K562 (cell line): Measurements from ENCODE around the gene ALK. TPM values are rescaled to one million over a fixed set of nuclear protein-coding genes. Genes with fewer than 3 reads are reported as not detected.

Experiments
- ATAC-seq: fragments of 200-7000 bp; cut with Tn5 transposase; 3 replicates; pipeline ENCODE4 v1.9.1; 2020; ENCODE audit warnings: moderate library complexity
- BruUV-seq: library from RNA; stranded (reverse); fragments of 400-500 nt; replicated peaks from 2 replicates; lab custom pipeline; 2021; lab: Mats Ljungman, UMichigan
- CTCF ChIA-PET: fragments of 300-600 bp; formaldehyde crosslinking; extraction: SDS; loops from one replicate; lab custom pipeline; 2021; ENCODE audit warnings: low intra/inter-chr PET ratio; lab: Yijun Ruan, JAX
- POLR2A ChIA-PET: fragments of 300-600, 350-650 bp; sonication (Branson Sonifier 250); formaldehyde crosslinking; extraction: SDS; loops from one replicate; lab custom pipeline; 2021; ENCODE audit warnings: antibody characterized with exemption, inconsistent platforms; lab: Yijun Ruan, JAX
- DNase-seq, 4 experiments: peaks; one replicate each; pipeline versions ENCODE4 v3.0.0 to v3.0.0-alpha.2; 2011 to 2018; ENCODE audit warnings: low spot score in 3 of 4, mixed read lengths in 3 of 4; ENCODE audit errors: extremely low read depth in 1 of 4
- FAIRE-seq: peaks from 2 replicates; lab custom pipeline; 2011; peaks lifted over from hg19 to GRCh38; lab: Jason Lieb, UNC
- H2AFZ ChIP-seq: 2 replicates; pipeline ENCODE4 v1.6.0; 2011; ENCODE audit warnings: low read depth, low read length, control low read depth, inconsistent platforms
- H3K27ac ChIP-seq: fragments of 200-600 bp; 3 replicates; pipeline ENCODE4 v1.8.0; 2011; ENCODE audit warnings: low read depth, mild to moderate bottlenecking, control low read depth, inconsistent platforms, low read length, moderate library complexity, mixed read lengths; ENCODE audit errors: extremely low read depth
- H3K27me3 ChIP-seq, 2 experiments: fragments of 300-600 bp in 1 of 2; 2 replicates in 1 of 2; 3 replicates in 1 of 2; pipeline versions ENCODE4 v1.6.0 to v1.8.0; 2011; ENCODE audit warnings: inconsistent platforms in 2 of 2, low read length in 2 of 2, mild to moderate bottlenecking in 1 of 2, mixed read lengths in 1 of 2, moderate library complexity in 1 of 2; ENCODE audit not compliant: control insufficient read depth in 2 of 2, insufficient read depth in 2 of 2
- H3K36me3 ChIP-seq: fragments of 300-600 bp; 3 replicates; pipeline ENCODE4 v1.8.0; 2011; ENCODE audit warnings: mild to moderate bottlenecking, low read length, inconsistent platforms; ENCODE audit not compliant: control insufficient read depth, insufficient read depth
- H3K4me1 ChIP-seq, 2 experiments: fragments of 200-600 bp in 1 of 2; replicated peaks in 1 of 2; 2 replicates in 1 of 2; 3 replicates in 1 of 2; pipeline versions ENCODE4 v1.5.1 to v1.8.0; 2011; ENCODE audit warnings: inconsistent platforms in 2 of 2, low read length in 2 of 2, mild to moderate bottlenecking in 1 of 2, mixed read lengths in 1 of 2, moderate library complexity in 1 of 2; ENCODE audit not compliant: control insufficient read depth in 2 of 2, insufficient read depth in 2 of 2
- H3K4me2 ChIP-seq: 2 replicates; pipeline ENCODE4 v1.6.1; 2011; ENCODE audit warnings: low read length, control low read depth, inconsistent platforms, mixed read lengths; ENCODE audit not compliant: insufficient read depth
- H3K4me3 ChIP-seq: fragments of 200-600 bp; sonication (generic), shearing (Covaris generic); 2 replicates; pipeline ENCODE4 v1.5.1; 2016; ENCODE audit warnings: control low read depth, inconsistent platforms
- H3K79me2 ChIP-seq: fragments of 200-600 bp; 3 replicates; pipeline ENCODE4 v1.8.0; 2011; ENCODE audit warnings: low read length, inconsistent platforms; ENCODE audit not compliant: control insufficient read depth, insufficient read depth
- H3K9ac ChIP-seq, 2 experiments: 2 replicates each; pipeline versions ENCODE4 v1.6.0 to v1.6.1; 2011; ENCODE audit warnings: low read depth in 2 of 2, low read length in 2 of 2, control low read depth in 1 of 2, inconsistent platforms in 1 of 2, mild to moderate bottlenecking in 1 of 2, mixed read lengths in 1 of 2; ENCODE audit not compliant: insufficient read depth in 1 of 2
- H3K9me1 ChIP-seq: one replicate; pipeline ENCODE4 v1.6.0; 2011; ENCODE audit warnings: inconsistent platforms, mild to moderate bottlenecking, low read length, moderate library complexity; ENCODE audit not compliant: control insufficient read depth, insufficient read depth
- H3K9me3 ChIP-seq: replicated peaks from 2 replicates; pipeline ENCODE4 v1.5.1; 2011; ENCODE audit warnings: low read depth, low read length, inconsistent platforms; ENCODE audit not compliant: control insufficient read depth, insufficient read depth
- H4K20me1 ChIP-seq: replicated peaks from 2 replicates; pipeline ENCODE4 v1.6.1; 2011; ENCODE audit warnings: low read length, inconsistent platforms, mixed read lengths; ENCODE audit not compliant: control insufficient read depth, insufficient read depth
- CUX1 ChIP-seq: fragments of 200-800 bp; sonication (Bioruptor generic); IDR thresholded peaks from 2 replicates; pipeline ENCODE4 v1.6.1; 2016; ENCODE audit warnings: missing genetic modification characterization, missing compliant biosample characterization
- ZNF124 ChIP-seq: sonication (generic); formaldehyde crosslinking; IDR thresholded peaks from 2 replicates; pipeline ENCODE4 v1.8.1; 2022; ENCODE audit warnings: missing genetic modification reagents
- ZNF668 ChIP-seq: fragments of 250-450 bp; sonication (Bioruptor Pico); IDR thresholded peaks from 2 replicates; pipeline ENCODE4 v1.8.0; 2022; ENCODE audit warnings: mild to moderate bottlenecking, inconsistent platforms
- ZNF77 ChIP-seq: fragments of 250-450 bp; sonication (Bioruptor Pico); IDR thresholded peaks from 2 replicates; pipeline ENCODE4 v1.5.0; 2020
- WGBS: fragments of 100-300 bp; shearing (Covaris generic); methylation state at CpG from one replicate; pipeline ENCODE4 v1.1.6; 2016; ENCODE audit warnings: low coverage, mixed read lengths; ENCODE audit not compliant: insufficient coverage; ENCODE audit errors: missing lambda C conversion rate; 5-methylcytosine and 5-hydroxymethylcytosine counted together
- in situ Hi-C: fragments of 300-500 bp; cut with MboI; formaldehyde crosslinking; loops from 4 replicates; pipeline ENCODE4 v1.15.0; 2018; ENCODE audit warnings: inconsistent platforms, mixed read lengths
- intact Hi-C: fragments of 100-400 bp; cut with micrococcal nuclease; formaldehyde crosslinking; loops from 2 replicates; pipeline ENCODE4 v1.14.2; 2022
- polyA plus RNA-seq, 8 experiments: library from polyadenylated mRNA; depleted of rRNA in 4 of 8; stranded (reverse) in 5 of 8; unstranded in 3 of 8; fragments of >200 nt; fragmentation: Nextera tagmentation in 2 of 8; fragmentation: Illumina TruSeq in 1 of 8; extraction: Ambion mirVana in 2 of 8; extraction: Trizol in 1 of 8; gene quantifications; 2 replicates each; pipeline versions ENCODE4 v1.2.1 to v1.2.3, GENCODE V29; 2011 to 2014; ENCODE audit warnings: inconsistent platforms in 1 of 8, missing spikeins in 1 of 8
- total RNA-seq, 7 experiments: library from RNA; depleted of rRNA in 6 of 7; stranded (reverse); fragments of >200 nt in 6 of 7; fragmentation: Illumina TruSeq in 2 of 7; extraction: Trizol in 2 of 7; gene quantifications; 2 replicates each; pipeline versions ENCODE4 v1.2.1 to v1.2.3, GENCODE V29; 2011 to 2021; ENCODE audit warnings: low replicate concordance in 1 of 7

ALK gene
- total and polyA plus RNA-seq, 9 of the 15 experiments (the other 6 are each of a cell fraction or from before 2014, with no cell fraction given): not detected

DNA sequence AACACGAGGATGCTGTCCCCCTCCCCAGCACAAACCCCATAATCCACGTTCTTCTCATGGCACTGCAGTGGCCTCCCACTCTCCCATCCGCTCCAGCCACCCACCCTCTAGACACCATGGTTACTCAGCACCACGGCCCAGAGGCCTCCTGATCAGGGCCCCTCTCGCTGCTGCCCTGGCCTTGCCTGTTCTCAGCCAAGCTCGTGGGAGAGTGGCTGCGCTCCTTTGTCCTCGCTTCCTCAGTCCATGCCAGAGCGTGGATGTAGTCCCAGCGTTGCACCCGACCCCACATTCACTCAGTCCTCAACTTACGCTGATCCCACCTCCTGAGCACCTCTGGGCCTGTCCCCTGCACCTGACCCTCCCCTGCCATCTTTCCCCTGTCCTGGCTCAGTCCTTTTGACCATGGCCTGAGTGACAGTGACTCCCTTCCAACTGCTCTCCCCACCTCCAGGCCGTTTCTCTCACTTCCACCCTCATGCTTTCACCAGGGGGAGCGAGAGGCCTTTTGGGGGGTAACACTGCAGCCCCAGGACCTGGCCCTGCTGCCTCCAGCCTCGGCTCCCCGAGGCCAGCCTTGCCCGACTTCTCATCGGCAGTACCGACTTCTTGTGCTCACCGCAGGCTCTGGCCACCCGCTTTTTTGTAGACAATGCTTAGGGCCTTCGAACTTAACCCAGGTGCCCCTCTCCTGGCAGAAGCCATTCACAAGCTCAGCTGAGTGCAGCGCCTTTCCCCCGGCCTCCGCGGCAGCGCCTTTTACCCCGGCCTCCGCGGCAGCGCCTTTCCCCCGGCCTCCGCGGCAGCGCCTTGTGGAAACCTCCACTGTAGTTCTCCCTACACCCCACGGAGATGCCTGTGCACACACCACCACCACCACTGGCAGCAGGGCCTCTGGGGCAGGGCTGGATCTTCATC is 674.7 kb downstream of the ALK start:
- Histone ChIP-seq H3K4me3 (no peak overlapping the region), H3K36me3 (no peaks in the 10 kb centered on the region), H3K9me3 (no peaks in the 10 kb centered on the region), H3K27ac (no peak overlapping the region), H3K27me3 (peaks cover 0 to 32% of the 10 kb centered on the region in 2 experiments; a peak in 3 of 5 replicates), H3K79me2 (no peaks in the 10 kb centered on the region)
- BruUV-seq: no TSS peak
- WGBS: 11% methylated on average over 27 of the region's 36 CpGs
- POLR2A ChIA-PET: no interaction called here
- FAIRE-seq (no peak), DNase-seq (no peak)
- in situ Hi-C loops: no loop called here
- TF ChIP-seq ZNF124 (CRISPR knock-in tag): no peak
- TF ChIP-seq ZNF77 (CRISPR knock-in tag): no peak
- no peak for TF ChIP-seq CUX1 (CRISPR knock-in tag)
- no peak for TF ChIP-seq ZNF668 (CRISPR knock-in tag)
- TF ChIP-seq, all 486 proteins: peak for 0
- Histone ChIP-seq H3K9me1 (no peaks in the 10 kb centered on the region), H3K9ac (no peak overlapping the region), H4K20me1 (no peaks in the 10 kb centered on the region), H3K4me1 (no peaks in the 10 kb centered on the region), H3K4me2 (no peak overlapping the region), H2AFZ (no peak overlapping the region)
- intact Hi-C loops: no loop called here
- CTCF ChIA-PET: no interaction called here
- peak; percentile 79 for ATAC-seq
